IPS-15b (cell line): ENCODE results near the gene KIF18B.
A peak's percentile ranks its signal among the peaks of the same experiment; 100 is the strongest.

ENCODE experiments used
- H3K27me3 ChIP-seq: one replicate; pipeline ENCODE4 v1.6.1; 2013; ENCODE audit warnings: low read length; ENCODE audit not compliant: control insufficient read depth, insufficient read depth
- H3K36me3 ChIP-seq: one replicate; pipeline ENCODE4 v1.6.1; 2013; ENCODE audit warnings: low read length; ENCODE audit not compliant: control insufficient read depth, insufficient read depth
- H3K4me1 ChIP-seq: one replicate; pipeline ENCODE4 v1.6.1; 2013; ENCODE audit warnings: mild to moderate bottlenecking, low read length; ENCODE audit not compliant: control insufficient read depth, insufficient read depth
- H3K4me3 ChIP-seq: one replicate; pipeline ENCODE4 v1.5.1; 2013; ENCODE audit warnings: low read depth, low read length
- H3K9ac ChIP-seq: one replicate; pipeline ENCODE4 v1.6.1; 2013; ENCODE audit warnings: low read depth, mild to moderate bottlenecking, low read length
- H3K9me3 ChIP-seq: one replicate; pipeline ENCODE4 v1.6.1; 2013; ENCODE audit warnings: mild to moderate bottlenecking, low read length; ENCODE audit not compliant: control insufficient read depth, insufficient read depth

The KIF18B gene

DNA sequence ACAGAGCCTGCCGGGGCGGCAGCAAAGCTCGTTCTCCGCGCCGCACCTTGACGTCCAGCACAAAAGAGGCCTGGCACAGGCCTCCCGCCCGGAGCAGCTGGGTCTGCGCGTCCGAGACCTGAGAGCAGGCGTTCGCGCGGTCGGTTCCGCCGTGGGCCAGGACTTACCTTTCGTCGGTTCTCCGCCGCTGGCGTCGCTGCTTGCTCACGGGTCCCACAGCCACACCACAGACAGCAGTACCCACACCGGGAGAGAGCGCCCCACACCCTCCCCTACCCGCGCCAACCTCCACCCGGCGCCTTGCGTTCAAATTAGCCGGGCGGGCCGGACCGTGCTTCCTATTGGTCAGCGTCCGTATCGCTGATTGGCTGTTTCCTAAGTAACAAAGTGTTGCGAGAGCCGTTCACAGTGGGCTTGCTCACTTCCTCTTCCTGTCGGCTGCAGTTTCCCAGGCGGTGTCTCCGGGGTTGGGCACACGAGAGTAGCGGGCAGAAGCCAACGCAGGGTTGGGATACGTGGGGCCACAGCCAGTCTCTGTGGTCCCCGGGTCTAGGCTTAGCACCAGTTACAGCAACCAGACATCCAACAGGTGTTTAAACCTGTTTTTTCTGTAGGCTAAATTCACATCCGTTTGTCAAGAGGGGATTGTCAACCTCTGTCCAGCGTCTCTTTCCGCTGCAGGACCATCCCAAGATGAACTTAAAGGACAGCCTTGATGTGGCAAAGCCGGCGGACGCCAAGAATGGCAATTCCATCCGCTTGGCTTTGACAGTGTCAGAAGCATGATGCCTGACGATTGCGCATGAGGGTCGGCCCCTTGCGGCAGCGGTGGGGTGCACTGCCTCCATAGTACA is at the start of gene KIF18B:
Gene KIF18B (minus strand): TSS at position 313 of the 854 bp plus-strand sequence. CDS start 11,429 bp downstream, outside the sequence.
- H3K4me1 ChIP-seq: peaks cover 4% of the 10 kb centered on the region
- H3K9ac ChIP-seq: peak within 1 kb of the TSS; percentile 73
- H3K9me3 ChIP-seq: no peaks in the 10 kb centered on the region
- peak within 1 kb of the TSS; percentile 98 for H3K4me3 ChIP-seq
- H3K36me3 ChIP-seq: peaks cover 7% of the 10 kb centered on the region
- H3K27me3 ChIP-seq: no peaks in the 10 kb centered on the region

DNA sequence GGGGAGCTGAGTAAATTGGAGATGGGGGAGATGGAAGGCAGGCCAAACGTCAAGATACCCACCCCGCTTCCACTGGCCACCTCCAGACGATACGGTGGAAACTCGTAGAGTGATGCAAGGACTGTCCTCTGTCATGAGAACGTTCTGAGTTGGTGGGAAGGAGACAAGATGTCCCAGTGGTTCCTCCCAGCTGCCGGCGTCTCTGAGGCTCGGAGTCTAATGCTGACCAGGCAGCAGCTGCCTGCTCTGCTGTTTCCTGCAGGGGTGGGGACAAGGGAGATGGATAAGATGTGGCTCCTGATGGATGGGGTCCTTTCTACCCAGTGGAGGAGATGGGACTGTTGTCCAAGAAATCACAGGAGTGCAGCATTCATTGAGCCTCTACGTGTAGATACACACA is 48.7 kb upstream of the KIF18B start:
- Histone ChIP-seq H3K4me3 (no peak overlapping the region), H3K27me3 (peaks cover 5% of the 10 kb centered on the region), H3K9me3 (no peaks in the 10 kb centered on the region)

DNA sequence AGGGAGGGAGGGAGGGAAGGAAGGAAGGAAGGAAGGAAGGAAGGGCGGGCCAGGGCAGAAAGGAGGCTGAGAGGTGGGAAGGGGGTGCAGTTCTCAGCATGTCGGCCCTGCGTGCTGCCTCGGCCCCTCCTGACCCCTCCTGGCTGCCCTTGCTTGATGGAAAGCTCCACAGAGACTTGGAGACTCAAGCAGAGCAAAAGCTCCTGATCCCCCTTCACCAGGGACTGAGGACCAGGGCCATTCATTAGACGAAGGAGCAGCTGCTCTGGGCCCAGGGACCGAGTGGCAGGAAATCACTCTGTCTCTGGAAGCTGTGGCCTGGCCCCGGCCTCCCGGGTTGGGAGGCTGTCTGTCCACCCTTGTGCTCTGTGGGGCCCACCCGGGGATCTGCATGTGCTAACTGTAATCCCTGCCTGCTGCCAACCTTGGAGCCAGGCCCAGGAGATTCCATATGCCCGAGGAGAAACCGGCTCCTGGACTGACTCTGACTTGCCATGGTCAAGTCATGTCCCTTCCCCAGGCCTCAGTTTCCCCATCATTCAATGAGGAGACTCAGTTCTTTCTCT is 47.9 kb upstream of the KIF18B start:
- Histone ChIP-seq H3K36me3 (no peaks in the 10 kb centered on the region), H3K9ac (no peak overlapping the region), H3K9me3 (no peaks in the 10 kb centered on the region), H3K4me1 (no peaks in the 10 kb centered on the region), H3K27me3 (peaks cover 7% of the 10 kb centered on the region), H3K4me3 (no peak overlapping the region)

More for the DNA sequence above, 48.7 kb upstream of the KIF18B start:
- Histone ChIP-seq H3K36me3 (no peaks in the 10 kb centered on the region), H3K4me1 (no peaks in the 10 kb centered on the region), H3K9ac (no peak overlapping the region)

DNA sequence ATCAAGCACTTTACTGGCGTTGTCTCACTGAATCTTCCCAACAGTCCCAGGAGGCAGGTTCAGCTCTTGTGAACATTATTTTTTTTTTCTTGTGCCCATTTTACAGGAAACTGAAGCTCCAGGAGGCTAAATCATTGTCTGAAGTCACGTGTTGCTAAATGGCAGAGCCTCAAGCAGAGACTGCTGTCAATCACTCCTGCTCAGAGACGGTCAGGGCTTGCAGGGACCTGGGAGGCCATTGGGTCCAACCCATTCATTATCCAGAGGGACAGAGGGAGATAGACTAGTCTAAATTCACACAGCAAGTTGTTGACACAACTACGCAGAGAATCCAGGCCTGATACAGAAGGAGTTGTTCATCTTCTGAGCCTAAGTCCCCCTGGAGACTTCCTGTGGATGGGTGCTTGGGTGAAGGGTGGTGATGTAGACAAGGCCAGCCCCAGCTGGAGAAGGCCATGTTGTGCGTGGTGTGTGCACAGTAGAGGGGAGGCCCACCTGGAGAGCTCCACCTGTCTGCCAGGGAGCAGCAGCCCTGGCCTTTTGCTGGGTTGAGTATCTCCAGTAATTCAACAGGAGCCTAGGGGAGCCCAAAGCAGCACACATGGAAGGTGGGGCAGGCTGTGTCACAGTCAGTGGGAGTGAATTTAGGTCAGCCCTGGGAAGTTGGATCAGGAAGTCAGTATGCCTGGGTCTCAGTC is 44.8 kb upstream of the KIF18B start:
- H3K4me1 ChIP-seq: peaks cover 4% of the 10 kb centered on the region
- H3K9ac ChIP-seq: no peak overlapping the region
- peaks cover 16% of the 10 kb centered on the region for H3K27me3 ChIP-seq
- no peak overlapping the region for H3K4me3 ChIP-seq
- H3K9me3 ChIP-seq: no peaks in the 10 kb centered on the region
- H3K36me3 ChIP-seq: no peaks in the 10 kb centered on the region

DNA sequence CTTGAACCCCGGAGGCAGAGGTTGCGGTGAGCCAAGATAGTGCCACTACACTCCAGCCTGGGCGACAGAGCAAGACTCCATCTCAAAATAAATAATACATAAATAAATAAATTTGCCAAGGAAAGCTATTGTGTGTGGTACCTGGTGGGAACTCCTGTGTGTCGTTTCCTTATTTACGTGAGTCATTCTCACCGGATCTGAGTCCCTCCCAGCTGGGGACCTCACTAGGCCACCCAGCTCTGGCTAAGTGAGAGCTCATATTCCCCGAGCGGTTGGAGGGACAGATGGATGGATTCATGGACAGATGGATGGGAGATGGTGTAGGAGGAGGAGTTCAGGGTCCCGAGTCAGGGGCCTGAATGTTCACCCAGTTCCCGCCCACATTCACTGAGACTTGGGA is 43.4 kb upstream of the KIF18B start:
- Histone ChIP-seq H3K27me3 (peaks cover 18% of the 10 kb centered on the region), H3K9ac (no peak overlapping the region), H3K36me3 (no peaks in the 10 kb centered on the region), H3K9me3 (no peaks in the 10 kb centered on the region), H3K4me3 (no peak overlapping the region), H3K4me1 (peaks cover 4% of the 10 kb centered on the region)

DNA sequence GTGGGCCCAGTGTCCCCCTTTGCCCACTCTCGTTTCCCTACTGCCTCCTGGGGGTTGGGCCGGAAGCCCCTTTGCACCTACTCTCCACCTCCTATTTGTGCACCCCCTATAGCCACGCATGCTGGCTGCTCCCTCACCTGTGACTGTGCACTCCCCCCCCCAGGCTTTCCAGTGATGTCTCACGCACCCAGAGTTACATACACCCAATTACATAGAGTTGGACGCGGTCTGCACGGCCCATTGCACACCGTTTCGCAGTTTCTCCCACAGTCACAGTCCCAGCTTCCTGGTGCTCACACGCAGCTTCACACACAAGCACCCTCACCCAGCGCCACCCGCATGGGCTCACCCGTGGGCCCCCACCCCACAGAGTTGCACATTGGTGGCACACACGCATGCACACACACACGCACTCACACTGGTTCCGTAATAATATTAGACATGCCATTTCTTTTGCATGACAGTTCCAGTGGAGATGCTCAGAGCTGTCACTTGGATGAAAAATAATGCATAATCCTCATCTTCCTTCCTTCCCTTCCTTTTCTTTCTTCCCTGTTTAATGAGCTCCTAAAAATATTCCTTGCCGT is 42.1 kb upstream of the KIF18B start:
- H3K9ac ChIP-seq: no peak overlapping the region
- H3K4me3 ChIP-seq: no peak overlapping the region
- peaks cover 25% of the 10 kb centered on the region for H3K27me3 ChIP-seq
- H3K9me3 ChIP-seq: no peaks in the 10 kb centered on the region
- no peaks in the 10 kb centered on the region for H3K36me3 ChIP-seq
- H3K4me1 ChIP-seq: peaks cover 4% of the 10 kb centered on the region

DNA sequence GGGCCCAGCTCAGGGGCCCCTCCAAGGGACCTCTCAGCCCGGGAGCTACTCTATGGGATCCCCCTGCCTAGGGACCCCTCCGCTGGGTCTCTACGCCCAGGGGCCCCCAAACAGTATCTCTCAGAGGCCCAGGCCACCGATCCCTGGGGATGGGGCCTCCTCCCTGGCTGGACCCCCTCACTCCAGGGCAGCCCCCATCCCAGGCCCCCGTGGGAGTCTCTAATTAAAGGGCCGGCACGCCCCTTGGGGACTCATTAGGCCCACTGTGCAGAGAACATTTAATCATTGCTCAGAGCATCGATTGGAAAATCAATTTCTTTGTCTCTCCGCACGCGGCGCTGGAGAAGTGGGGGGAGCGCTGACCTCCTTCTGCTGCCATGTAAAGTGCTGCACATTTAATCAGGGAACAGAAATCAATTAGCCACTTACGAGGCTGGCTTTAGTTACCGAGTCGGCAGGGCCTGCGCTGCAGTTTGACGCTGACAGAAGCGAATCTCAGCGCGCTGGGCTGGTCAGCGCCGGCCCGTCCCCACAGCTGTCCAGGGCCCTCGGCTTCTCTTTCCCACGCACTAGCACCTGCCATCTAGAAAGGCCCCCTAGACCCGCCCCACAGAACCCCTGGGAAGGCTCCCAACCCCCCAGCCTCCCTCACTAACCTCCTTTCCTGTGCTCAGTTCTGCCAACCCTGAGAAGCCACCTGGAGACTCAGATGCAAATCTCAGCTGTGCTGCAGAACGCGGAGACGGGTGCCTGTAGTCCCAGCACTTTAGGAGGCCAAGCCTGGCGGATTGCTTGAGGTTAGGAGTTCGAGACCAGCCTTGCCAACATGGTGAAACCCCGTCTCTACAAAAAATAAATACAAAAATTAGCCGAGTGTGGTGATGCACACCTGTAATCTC is 40.7 kb upstream of the KIF18B start:
- Histone ChIP-seq H3K9ac (no peak overlapping the region), H3K9me3 (no peaks in the 10 kb centered on the region), H3K4me3 (peak overlapping the region; percentile 26), H3K4me1 (peaks cover 4% of the 10 kb centered on the region), H3K36me3 (no peaks in the 10 kb centered on the region), H3K27me3 (peaks cover 25% of the 10 kb centered on the region)

DNA sequence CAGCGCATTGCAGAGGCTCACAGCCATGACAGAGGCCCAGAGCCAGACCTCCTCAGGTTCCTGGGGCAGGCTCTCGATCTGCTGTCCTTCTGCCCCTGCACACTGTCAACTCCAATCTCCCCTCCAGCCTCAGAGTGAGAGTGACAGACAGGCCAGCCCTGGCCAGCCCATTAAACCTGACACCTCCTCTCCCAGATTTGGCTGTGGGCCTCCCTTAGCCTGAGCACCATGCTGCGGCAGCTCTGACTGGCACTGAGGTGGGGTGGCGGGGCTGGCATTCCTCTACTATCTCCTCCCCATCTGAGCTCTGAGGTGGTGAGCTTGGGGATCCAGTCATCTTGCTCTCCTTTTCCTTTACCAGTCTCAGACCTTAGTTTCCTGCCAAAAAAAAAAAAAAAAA is 36.0 kb upstream of the KIF18B start:
- Histone ChIP-seq H3K9ac (no peak overlapping the region), H3K9me3 (no peaks in the 10 kb centered on the region), H3K4me3 (no peak overlapping the region), H3K36me3 (no peaks in the 10 kb centered on the region), H3K27me3 (peaks cover 12% of the 10 kb centered on the region), H3K4me1 (no peaks in the 10 kb centered on the region)

DNA sequence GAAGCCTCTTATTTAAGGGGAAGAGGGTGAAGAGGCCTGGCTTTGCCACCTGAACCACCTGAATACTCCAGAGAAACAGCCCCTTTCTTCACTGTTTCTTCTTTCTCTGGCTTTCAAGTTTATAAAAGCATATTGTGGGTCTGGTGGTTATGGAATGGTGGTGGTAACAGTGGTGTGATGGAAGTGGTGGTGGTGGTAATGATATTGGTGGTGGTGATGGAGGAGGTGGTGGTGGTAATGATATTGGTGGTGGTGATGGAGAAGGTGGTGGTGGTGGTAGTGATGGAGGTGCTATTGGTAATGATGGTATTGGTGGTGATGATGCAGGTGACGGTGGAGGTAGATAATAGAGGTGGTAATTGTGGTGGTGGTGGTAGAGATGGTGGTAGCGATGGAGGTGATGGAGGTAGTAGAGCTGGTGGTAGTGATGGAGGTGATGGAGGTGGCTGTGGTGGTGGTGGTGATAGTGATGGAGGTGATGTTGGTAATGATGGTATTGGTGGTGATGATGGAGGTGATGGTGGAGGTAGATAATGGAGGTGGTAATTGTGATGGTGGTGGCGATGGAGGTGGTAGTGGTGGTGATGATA is 34.6 kb upstream of the KIF18B start:
- Histone ChIP-seq H3K4me3 (no peak overlapping the region), H3K9ac (no peak overlapping the region), H3K27me3 (peaks cover 14% of the 10 kb centered on the region), H3K9me3 (no peaks in the 10 kb centered on the region), H3K36me3 (no peaks in the 10 kb centered on the region), H3K4me1 (peaks cover 2% of the 10 kb centered on the region)

DNA sequence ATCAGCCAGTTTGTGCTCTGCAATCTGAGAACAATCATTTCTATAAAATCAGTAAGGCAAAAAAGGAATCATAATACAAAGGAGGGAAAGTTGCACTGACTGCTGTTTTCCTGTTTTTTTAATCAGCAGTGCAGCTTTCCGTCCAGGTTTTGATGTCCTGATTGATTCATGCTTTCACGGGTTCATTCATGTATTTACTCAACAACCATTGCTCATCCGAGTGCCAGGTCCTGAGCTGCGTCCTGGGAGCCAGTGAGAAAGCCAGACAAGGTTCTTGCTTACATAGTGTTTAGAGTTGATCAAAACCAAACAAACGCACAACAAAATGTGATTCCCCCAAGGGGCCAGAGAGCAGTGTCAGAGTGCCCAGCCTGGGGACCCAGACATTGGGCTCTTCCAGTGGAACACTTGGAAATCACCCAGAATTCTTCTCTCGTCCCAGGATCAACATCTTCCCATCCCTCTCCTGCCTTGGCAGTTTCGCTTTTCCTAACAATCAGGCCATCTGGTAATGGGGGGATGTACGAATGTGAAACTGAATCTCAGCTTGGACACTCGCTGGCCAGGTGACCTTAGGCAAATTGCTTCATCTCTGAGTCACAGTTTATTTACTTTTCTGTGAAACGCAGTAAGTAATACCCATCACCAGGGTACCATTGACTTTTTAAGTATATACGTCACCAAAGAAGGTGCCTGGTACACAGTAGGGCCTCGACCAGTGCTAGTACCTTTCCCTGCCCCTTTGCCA is 33.8 kb upstream of the KIF18B start:
- no peaks in the 10 kb centered on the region for H3K9me3 ChIP-seq
- H3K36me3 ChIP-seq: no peaks in the 10 kb centered on the region
- H3K4me3 ChIP-seq: no peak overlapping the region
- no peak overlapping the region for H3K9ac ChIP-seq
- peaks cover 11% of the 10 kb centered on the region for H3K27me3 ChIP-seq
- peaks cover 2% of the 10 kb centered on the region for H3K4me1 ChIP-seq
